ENCODE data around the gene DNAH14. TPM values are rescaled to one million over a fixed set of nuclear protein-coding genes. Genes with fewer than 3 reads are reported as not detected.

DNAH14 gene
- total and polyA plus RNA-seq, 10 of the 15 experiments (the other 5 are each of a cell fraction or from before 2014, with no cell fraction given) = 2.0 to 7.9 (median 4.8) TPM

GRCh38 chr1:225428068-225428880 is 498.8 kb downstream of the DNAH14 start (continued):
- no peak for TF ChIP-seq EZH2 (IDR thresholded peaks at IDR 0.05; ENCODE audit: borderline replicate concordance, control insufficient read depth, low read depth, low read length)
- peak; percentile 45; the same call in 1 of the 2 replicates for TF ChIP-seq NFIC (IDR thresholded peaks at IDR 0.05; ENCODE audit: low read depth, low read length)
- TF ChIP-seq MYB (IDR thresholded peaks at IDR 0.05; ENCODE audit: borderline replicate concordance, low read depth, low read length) = no peak
- no peak for TF ChIP-seq PBX3 (IDR thresholded peaks at IDR 0.05; ENCODE audit: insufficient replicate concordance, low read depth, low read length)
- TF ChIP-seq RAD51 (IDR thresholded peaks at IDR 0.05) = no peak
- TF ChIP-seq JUNB (IDR thresholded peaks at IDR 0.05) = no peak
- peak; percentile 48; the same call in 1 of the 2 replicates for TF ChIP-seq ZBED1 (IDR thresholded peaks at IDR 0.05; ENCODE audit: borderline replicate concordance)
- TF ChIP-seq SREBF1 (IDR thresholded peaks at IDR 0.05; ENCODE audit: low read length) = peak; percentile 31; the same call in 1 of the 2 replicates
- peak; percentile 58 for TF ChIP-seq YY1 (IDR thresholded peaks at IDR 0.05; ENCODE audit: low read depth, low read length)
- TF ChIP-seq TARDBP (IDR thresholded peaks at IDR 0.05; ENCODE audit: borderline replicate concordance) = no peak
- TF ChIP-seq RUNX3 (IDR thresholded peaks at IDR 0.05; ENCODE audit: low read length) = no peak
- no peak; the same call in 1 of the 2 replicates for TF ChIP-seq CBX5 (IDR thresholded peaks at IDR 0.05; ENCODE audit: low read depth)
- TF ChIP-seq RCOR1 (conservative IDR thresholded peaks at IDR 0.05; ENCODE audit: low read depth, low read length) = no peak
- TF ChIP-seq ZNF622 (IDR thresholded peaks at IDR 0.05) = no peak
- no peak for TF ChIP-seq LARP7 (IDR thresholded peaks at IDR 0.05)
- peak; percentile 83 for TF ChIP-seq SP1 (IDR thresholded peaks at IDR 0.05; ENCODE audit: low read depth, low read length)
- TF ChIP-seq FOXM1 (IDR thresholded peaks at IDR 0.05; ENCODE audit: low read depth, low read length) = peak; percentile 77
- TF ChIP-seq CUX1 (IDR thresholded peaks at IDR 0.05; ENCODE audit: insufficient replicate concordance, low read depth, low read length) = no peak
- no peak for TF ChIP-seq ATF7 (IDR thresholded peaks at IDR 0.05; ENCODE audit: low read depth)
- no peak for TF ChIP-seq SUPT20H (IDR thresholded peaks at IDR 0.05; ENCODE audit: borderline replicate concordance, control insufficient read depth, low read depth, low read length)
- no peak for TF ChIP-seq NR2C2 (IDR thresholded peaks at IDR 0.05; ENCODE audit: borderline replicate concordance, control insufficient read depth, insufficient read length, low read depth)
- TF ChIP-seq RELB (IDR thresholded peaks at IDR 0.05; ENCODE audit: low read depth) = peak; percentile 44; the same call in 1 of the 2 replicates
- peak; percentile 68; the same call in 1 of the 2 replicates for TF ChIP-seq NBN (IDR thresholded peaks at IDR 0.05)
- no peak; the same call in 1 of the 2 replicates for TF ChIP-seq MXI1 (IDR thresholded peaks at IDR 0.05; ENCODE audit: low read depth, low read length)

All from GM12878 (cell line).